HuH-7.5 (cell line): ENCODE data around the gene IRAK1.
A peak's percentile ranks its signal among the peaks of the same experiment; 100 is the strongest.

ENCODE experiments used
- DNase-seq: peaks from one replicate; pipeline ENCODE4 v3.0.0; 2011; ENCODE audit warnings: low spot score

IRAK1 gene

GRCh38 chrX:153971124-153971449 lies 48.6 kb downstream of the IRAK1 start:
- DNase-seq = peak; percentile 68

- no peak for DNase-seq
Measured at GRCh38 chrX:153970357-153971123, 49.2 kb downstream of the IRAK1 start.

GRCh38 chrX:153969904-153970356 lies 49.8 kb downstream of the IRAK1 start:
- DNase-seq = no peak

- DNase-seq = no peak
Measured at GRCh38 chrX:153969125-153969903, 50.4 kb downstream of the IRAK1 start.

GRCh38 chrX:153968754-153969124 lies 51.0 kb downstream of the IRAK1 start:
- DNase-seq = no peak

- DNase-seq = no peak
Measured at GRCh38 chrX:153968255-153968654, 51.4 kb downstream of the IRAK1 start.

- DNase-seq = no peak
Measured at GRCh38 chrX:153967536-153968224, 52.0 kb downstream of the IRAK1 start.

GRCh38 chrX:153966841-153967535 lies 52.7 kb downstream of the IRAK1 start:
- DNase-seq = no peak

- DNase-seq = no peak
Measured at GRCh38 chrX:153966283-153966688, 53.4 kb downstream of the IRAK1 start.

- DNase-seq = no peak
Measured at GRCh38 chrX:153965406-153965805, 54.3 kb downstream of the IRAK1 start.

GRCh38 chrX:153964105-153964504 lies 55.6 kb downstream of the IRAK1 start:
- no peak for DNase-seq

- DNase-seq = no peak
Measured at GRCh38 chrX:153963546-153963945, 56.2 kb downstream of the IRAK1 start.

GRCh38 chrX:153961292-153961691 lies 58.4 kb downstream of the IRAK1 start:
- DNase-seq = no peak

GRCh38 chrX:153960786-153961185 lies 58.9 kb downstream of the IRAK1 start:
- no peak for DNase-seq
